SU-DHL-6 (cell line): ENCODE data around the gene MEN1.

ENCODE experiments used
- H2AFZ ChIP-seq: fragments of 200-600 bp; sonication (generic); 2 replicates; pipeline ENCODE4 v1.6.1; 2014; ENCODE audit warnings: low read depth, mild to moderate bottlenecking, moderate library complexity, mixed read lengths, antibody characterized with exemption, low read length; ENCODE audit not compliant: severe bottlenecking
- H3F3A ChIP-seq: fragments of 200-600 bp; shearing (Covaris generic); 2 replicates; pipeline ENCODE4 v1.6.0; 2016; ENCODE audit warnings: antibody characterized with exemption, mild to moderate bottlenecking; ENCODE audit not compliant: insufficient read depth
- H3K27ac ChIP-seq: fragments of 200-600 bp; sonication (generic); 2 replicates; pipeline ENCODE4 v1.5.1; 2016; ENCODE audit warnings: low read depth, mild to moderate bottlenecking, low read length, moderate library complexity, mixed read lengths
- H3K27me3 ChIP-seq: fragments of 200-600 bp; sonication (generic), shearing (Covaris generic); 2 replicates; pipeline ENCODE4 v1.6.0; 2014; ENCODE audit warnings: mild to moderate bottlenecking, low read length
- H3K36me3 ChIP-seq: fragments of 200-600 bp; sonication (generic); 2 replicates; pipeline ENCODE4 v1.6.1; 2014; ENCODE audit warnings: mild to moderate bottlenecking, low read length, mixed read lengths
- H3K4me2 ChIP-seq: fragments of 300-600, 200-600 bp; shearing (Covaris generic), sonication (generic); 2 replicates; pipeline ENCODE4 v1.6.0; 2014; ENCODE audit warnings: low read length, low read depth, mild to moderate bottlenecking; ENCODE audit not compliant: poor library complexity, severe bottlenecking
- H3K4me3 ChIP-seq: fragments of 200-600 bp; sonication (generic); 2 replicates; pipeline ENCODE4 v1.5.1; 2014; ENCODE audit warnings: antibody characterized with exemption, low read length, mild to moderate bottlenecking, mixed read lengths; ENCODE audit not compliant: insufficient read depth, poor library complexity, severe bottlenecking
- H3K79me2 ChIP-seq: fragments of 200-600 bp; sonication (generic); 2 replicates; pipeline ENCODE4 v1.6.1; 2014; ENCODE audit warnings: mild to moderate bottlenecking, low read length, moderate library complexity; ENCODE audit not compliant: insufficient read depth
- H3K9ac ChIP-seq: fragments of 200-600 bp; sonication (generic); 2 replicates; pipeline ENCODE4 v1.7.0; 2014; ENCODE audit warnings: mild to moderate bottlenecking, low read length
- H3K9me2 ChIP-seq: fragments of 200-600 bp; sonication (generic); replicated peaks from 2 replicates; pipeline ENCODE4 v1.6.1; 2014; ENCODE audit warnings: low read length; ENCODE audit not compliant: insufficient read depth
- H3K9me3 ChIP-seq: fragments of 200-600 bp; sonication (generic); 2 replicates; pipeline ENCODE4 v1.6.1; 2014; ENCODE audit warnings: low read length, mixed read lengths; ENCODE audit not compliant: insufficient read depth
- H4K20me1 ChIP-seq: fragments of 200-600 bp; sonication (generic); 2 replicates; pipeline ENCODE4 v1.6.1; 2014; ENCODE audit warnings: low read depth, mild to moderate bottlenecking, antibody characterized with exemption, low read length, moderate library complexity, mixed read lengths
- EZH2phosphoT487 ChIP-seq: fragments of 200-600 bp; sonication (generic), shearing (Covaris generic); conservative IDR thresholded peaks from 2 replicates; pipeline ENCODE4 v1.6.1; 2018; ENCODE audit warnings: mild to moderate bottlenecking, antibody characterized with exemption, low read length, moderate library complexity, mixed read lengths
- TF ChIP-seq, protein P1 (sequence below): fragments of 200-600 bp; sonication (generic); IDR thresholded peaks from one replicate; pipeline ENCODE4 v1.5.1; 2017; ENCODE audit warnings: antibody characterized with exemption, mild to moderate bottlenecking, low read length, moderate library complexity; ENCODE audit not compliant: insufficient read depth, poor library complexity, severe bottlenecking

The MEN1 gene

DNA sequence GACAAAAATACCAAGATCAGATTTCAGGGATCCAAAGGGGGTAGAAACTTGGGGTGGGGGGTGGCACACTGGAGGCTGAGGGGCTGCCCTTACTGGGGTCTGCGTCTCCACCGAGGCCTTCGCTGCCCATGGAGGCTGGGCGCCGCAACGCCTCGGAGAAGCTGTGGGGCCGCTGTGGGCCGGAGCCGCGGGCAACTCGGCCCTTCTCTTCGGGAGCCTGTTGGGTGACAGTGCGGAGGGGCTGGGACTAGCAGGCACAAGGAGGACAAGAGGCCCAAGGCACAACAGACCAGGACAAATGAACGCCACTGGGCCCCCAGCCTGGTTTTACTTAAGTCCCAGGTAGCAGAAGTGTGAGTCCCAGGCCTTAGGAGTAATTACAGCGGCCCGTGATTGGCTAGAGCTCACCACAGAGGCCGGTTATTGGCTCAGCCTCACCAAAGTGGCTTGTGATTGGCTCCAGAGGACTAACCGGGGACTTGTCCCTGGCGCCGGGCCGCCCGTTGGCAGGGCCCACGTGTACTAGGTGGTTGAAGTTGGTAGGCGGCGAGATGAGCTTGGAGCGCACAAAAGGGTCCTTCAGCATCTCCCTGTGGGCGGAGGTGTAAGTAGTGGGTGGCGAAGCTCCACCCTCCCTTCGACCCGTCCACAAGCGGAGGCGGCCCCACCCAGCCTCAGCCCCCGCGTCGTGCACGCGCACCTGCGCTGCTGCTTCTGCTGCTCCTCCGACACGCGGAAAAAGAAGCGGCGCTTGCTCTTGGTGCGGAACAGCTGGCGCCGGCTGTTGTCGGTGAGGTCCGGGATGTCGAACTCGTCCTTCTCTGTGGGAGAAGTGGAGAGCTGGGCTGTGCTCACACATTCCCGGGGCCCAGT, 16.5 kb upstream of the MEN1 start:
- H3K9me2 ChIP-seq: no peaks in the 10 kb centered on the region
- H3K36me3 ChIP-seq: no peaks in the 10 kb centered on the region
- no peak overlapping the region for H2AFZ ChIP-seq
- H3K9me3 ChIP-seq: no peaks in the 10 kb centered on the region
- H3K9ac ChIP-seq: no peak overlapping the region
- H4K20me1 ChIP-seq: no peaks in the 10 kb centered on the region
- no peak overlapping the region for H3K4me2 ChIP-seq
- TF ChIP-seq, protein P1, sequence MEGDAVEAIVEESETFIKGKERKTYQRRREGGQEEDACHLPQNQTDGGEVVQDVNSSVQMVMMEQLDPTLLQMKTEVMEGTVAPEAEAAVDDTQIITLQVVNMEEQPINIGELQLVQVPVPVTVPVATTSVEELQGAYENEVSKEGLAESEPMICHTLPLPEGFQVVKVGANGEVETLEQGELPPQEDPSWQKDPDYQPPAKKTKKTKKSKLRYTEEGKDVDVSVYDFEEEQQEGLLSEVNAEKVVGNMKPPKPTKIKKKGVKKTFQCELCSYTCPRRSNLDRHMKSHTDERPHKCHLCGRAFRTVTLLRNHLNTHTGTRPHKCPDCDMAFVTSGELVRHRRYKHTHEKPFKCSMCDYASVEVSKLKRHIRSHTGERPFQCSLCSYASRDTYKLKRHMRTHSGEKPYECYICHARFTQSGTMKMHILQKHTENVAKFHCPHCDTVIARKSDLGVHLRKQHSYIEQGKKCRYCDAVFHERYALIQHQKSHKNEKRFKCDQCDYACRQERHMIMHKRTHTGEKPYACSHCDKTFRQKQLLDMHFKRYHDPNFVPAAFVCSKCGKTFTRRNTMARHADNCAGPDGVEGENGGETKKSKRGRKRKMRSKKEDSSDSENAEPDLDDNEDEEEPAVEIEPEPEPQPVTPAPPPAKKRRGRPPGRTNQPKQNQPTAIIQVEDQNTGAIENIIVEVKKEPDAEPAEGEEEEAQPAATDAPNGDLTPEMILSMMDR: no peak
- H3K4me3 ChIP-seq: no peak overlapping the region
- H3K79me2 ChIP-seq: no peaks in the 10 kb centered on the region
- H3K27me3 ChIP-seq: no peaks in the 10 kb centered on the region
- H3K27ac ChIP-seq: no peak overlapping the region
- no peaks in the 10 kb centered on the region for H3F3A ChIP-seq

- H3K4me3 ChIP-seq: no peak overlapping the region
- TF ChIP-seq, protein P1: no peak
- no peak for TF ChIP-seq EZH2phosphoT487
- no peak overlapping the region for H2AFZ ChIP-seq
- no peaks in the 10 kb centered on the region for H3K79me2 ChIP-seq
- H3K9me3 ChIP-seq: no peaks in the 10 kb centered on the region
- no peaks in the 10 kb centered on the region for H3K36me3 ChIP-seq
- H3K9ac ChIP-seq: no peak overlapping the region
- H3K27ac ChIP-seq: no peak overlapping the region
- no peak overlapping the region for H3K4me2 ChIP-seq
- no peaks in the 10 kb centered on the region for H3K9me2 ChIP-seq
- H4K20me1 ChIP-seq: no peaks in the 10 kb centered on the region
- no peaks in the 10 kb centered on the region for H3K27me3 ChIP-seq
- no peaks in the 10 kb centered on the region for H3F3A ChIP-seq
Observed at GRCh38 chr11:64826062-64826461, 15.7 kb upstream of the MEN1 start.

GRCh38 chr11:64823568-64824119, 13.3 kb upstream of the MEN1 start:
- Histone ChIP-seq H3K27ac (no peak overlapping the region), H3K4me3 (no peak overlapping the region), H3K9ac (no peak overlapping the region), H3F3A (no peaks in the 10 kb centered on the region), H3K27me3 (no peaks in the 10 kb centered on the region), H4K20me1 (no peaks in the 10 kb centered on the region), H3K36me3 (no peaks in the 10 kb centered on the region), H3K79me2 (no peaks in the 10 kb centered on the region), H3K9me3 (no peaks in the 10 kb centered on the region), H2AFZ (no peak overlapping the region), H3K4me2 (no peak overlapping the region), H3K9me2 (no peaks in the 10 kb centered on the region)
- TF ChIP-seq, protein P1: no peak
- no peak for TF ChIP-seq EZH2phosphoT487
